H1 (cell line): Measurements from ENCODE around the gene NKAIN4. TPM values are rescaled to one million over a fixed set of nuclear protein-coding genes. Genes with fewer than 3 reads are reported as not detected.

Source experiments
- CTCF ChIA-PET: fragments of 300-600 bp; sonication (Branson Sonifier 250); formaldehyde crosslinking; loops from one replicate; lab custom pipeline; 2021; ENCODE audit not compliant: partially characterized antibody; lab: Charles Lee
- POLR2A ChIA-PET: fragments of 300-600 bp; sonication (Branson Sonifier 250); formaldehyde crosslinking; loops from one replicate; lab custom pipeline; 2021; ENCODE audit warnings: inconsistent platforms; ENCODE audit not compliant: partially characterized antibody; lab: Charles Lee
- DNase-seq, 2 experiments: peaks; one replicate each; pipeline versions ENCODE4 v3.0.0 to v3.0.0-alpha.2; 2010 to 2022; ENCODE audit warnings: low spot score in 2 of 2, low read depth in 1 of 2, mixed read lengths in 1 of 2
- FAIRE-seq: peaks from 2 replicates; lab custom pipeline; 2011; peaks lifted over from hg19 to GRCh38; lab: Jason Lieb, UNC
- H2AFZ ChIP-seq: 2 replicates; pipeline ENCODE4 v1.8.1; 2012; ENCODE audit warnings: low read length, inconsistent platforms
- H2AK5ac ChIP-seq: 2 replicates; pipeline ENCODE4 v1.6.1; 2013; ENCODE audit warnings: low read depth, low read length
- H2BK120ac ChIP-seq: replicated peaks from 2 replicates; pipeline ENCODE3; 2013; ENCODE audit warnings: low read depth, low read length, inconsistent platforms
- H2BK12ac ChIP-seq: 2 replicates; pipeline ENCODE4 v1.6.1; 2013; ENCODE audit warnings: low read depth, low read length
- H2BK15ac ChIP-seq: 2 replicates; pipeline ENCODE4 v1.6.1; 2013; ENCODE audit warnings: low read length
- H2BK20ac ChIP-seq: 2 replicates; pipeline ENCODE4 v1.6.1; 2013; ENCODE audit warnings: low read length
- H2BK5ac ChIP-seq: 2 replicates; pipeline ENCODE4 v1.6.1; 2013; ENCODE audit warnings: low read depth, low read length
- H3K14ac ChIP-seq: 2 replicates; pipeline ENCODE4 v1.6.1; 2013; ENCODE audit warnings: inconsistent platforms; ENCODE audit not compliant: insufficient read length
- H3K18ac ChIP-seq: 2 replicates; pipeline ENCODE4 v1.6.1; 2013; ENCODE audit warnings: low read length; ENCODE audit errors: extremely low read depth
- H3K23ac ChIP-seq: 2 replicates; pipeline ENCODE4 v1.6.1; 2013; ENCODE audit warnings: inconsistent platforms; ENCODE audit not compliant: insufficient read length
- H3K23me2 ChIP-seq: 2 replicates; pipeline ENCODE4 v1.6.1; 2013; ENCODE audit warnings: low read depth, low read length
- H3K27ac ChIP-seq: 2 replicates; pipeline ENCODE4 v1.6.1; 2011; ENCODE audit warnings: low read depth, low read length, inconsistent platforms
- H3K27me3 ChIP-seq, 4 experiments: replicated peaks in 1 of 4; 1 replicate in 1 of 4; 2 replicates in 3 of 4; pipeline versions ENCODE4 v1.6.1 to v1.8.1; 2011 to 2013; ENCODE audit warnings: low read length in 3 of 4, mild to moderate bottlenecking in 3 of 4, inconsistent platforms in 2 of 4, mixed read lengths in 2 of 4, moderate library complexity in 1 of 4; ENCODE audit not compliant: control insufficient read depth in 3 of 4, insufficient read depth in 3 of 4; ENCODE audit errors: extremely low read depth in 1 of 4
- H3K36me3 ChIP-seq, 4 experiments: 2 replicates each; pipeline versions ENCODE4 v1.6.1 to v1.8.1; 2011 to 2013; ENCODE audit warnings: mild to moderate bottlenecking in 4 of 4, low read length in 3 of 4, moderate library complexity in 2 of 4, control low read depth in 1 of 4, inconsistent platforms in 1 of 4; ENCODE audit not compliant: insufficient read depth in 4 of 4, control insufficient read depth in 2 of 4
- H3K4ac ChIP-seq: replicated peaks from 2 replicates; pipeline ENCODE3; 2013; ENCODE audit warnings: low read length, low read depth, mixed read lengths, inconsistent platforms; ENCODE audit not compliant: insufficient read length
- H3K4me1 ChIP-seq, 4 experiments: replicated peaks in 1 of 4; 1 replicate in 1 of 4; 2 replicates in 3 of 4; pipeline versions ENCODE4 v1.6.1 to v1.8.1; 2011 to 2013; ENCODE audit warnings: low read length in 3 of 4, inconsistent platforms in 2 of 4, mixed read lengths in 1 of 4; ENCODE audit not compliant: insufficient read depth in 4 of 4, control insufficient read depth in 3 of 4
- H3K4me2 ChIP-seq, 2 experiments: 2 replicates each; pipeline versions ENCODE4 v1.6.1 to v1.8.1; 2011 to 2013; ENCODE audit warnings: low read depth in 2 of 2, low read length in 2 of 2, control low read depth in 1 of 2, inconsistent platforms in 1 of 2, mild to moderate bottlenecking in 1 of 2; ENCODE audit not compliant: insufficient read depth in 1 of 2
- H3K4me3 ChIP-seq, 4 experiments: fragments of 200-600, 300-600 bp in 1 of 4; sonication (generic), shearing (Covaris generic), sonication (Bioruptor Twin) in 1 of 4; 2 replicates each; pipeline versions ENCODE4 v1.5.1 to v1.8.1; 2011 to 2016; ENCODE audit warnings: low read length in 4 of 4, low read depth in 3 of 4, control low read depth in 2 of 4, inconsistent platforms in 2 of 4, mild to moderate bottlenecking in 2 of 4, mixed read lengths in 1 of 4, moderate library complexity in 1 of 4; ENCODE audit not compliant: insufficient read depth in 2 of 4; ENCODE audit errors: extremely low read depth in 1 of 4
- H3K56ac ChIP-seq: replicated peaks from 2 replicates; pipeline ENCODE3; 2013; ENCODE audit warnings: low read depth, mild to moderate bottlenecking, mixed read lengths, low read length, inconsistent platforms; ENCODE audit not compliant: insufficient read length
- H3K79me1 ChIP-seq: 2 replicates; pipeline ENCODE4 v1.6.1; 2013; ENCODE audit warnings: low read depth, low read length, control low read depth
- H3K79me2 ChIP-seq, 2 experiments: 2 replicates each; pipeline versions ENCODE4 v1.6.1 to v1.8.1; 2012 to 2013; ENCODE audit warnings: low read length in 2 of 2, mild to moderate bottlenecking in 2 of 2, inconsistent platforms in 1 of 2; ENCODE audit not compliant: insufficient read depth in 2 of 2, control insufficient read depth in 1 of 2
- H3K9ac ChIP-seq, 4 experiments: replicated peaks in 1 of 4; 1 replicate in 1 of 4; 2 replicates in 3 of 4; pipeline versions ENCODE4 v1.6.1 to v1.8.1; 2011 to 2013; ENCODE audit warnings: low read depth in 3 of 4, low read length in 3 of 4, control low read depth in 2 of 4, mild to moderate bottlenecking in 2 of 4, moderate library complexity in 2 of 4, inconsistent platforms in 1 of 4; ENCODE audit errors: extremely low read depth in 1 of 4
- H3K9me3 ChIP-seq, 2 experiments: 2 replicates each; pipeline versions ENCODE4 v1.6.1 to v1.8.1; 2012 to 2013; ENCODE audit warnings: mild to moderate bottlenecking in 2 of 2, moderate library complexity in 2 of 2, control low read depth in 1 of 2, inconsistent platforms in 1 of 2, low read depth in 1 of 2, low read length in 1 of 2, mixed read lengths in 1 of 2; ENCODE audit not compliant: insufficient read depth in 2 of 2
- H4K20me1 ChIP-seq, 2 experiments: replicated peaks in 1 of 2; 2 replicates each; pipeline versions ENCODE3 to v1.8.1; 2011 to 2013; ENCODE audit warnings: inconsistent platforms in 2 of 2, low read length in 2 of 2, mild to moderate bottlenecking in 1 of 2; ENCODE audit not compliant: insufficient read depth in 2 of 2, control insufficient read depth in 1 of 2
- H4K5ac ChIP-seq: 2 replicates; pipeline ENCODE4 v1.6.1; 2013; ENCODE audit warnings: low read length, low read depth, mixed read lengths, inconsistent platforms; ENCODE audit not compliant: insufficient read length
- H4K8ac ChIP-seq: 2 replicates; pipeline ENCODE4 v1.8.0; 2013; ENCODE audit warnings: mild to moderate bottlenecking, moderate library complexity, low read length, inconsistent platforms; ENCODE audit not compliant: insufficient read depth; ENCODE audit errors: extremely low read depth
- H4K91ac ChIP-seq: replicated peaks from 2 replicates; pipeline ENCODE3; 2013; ENCODE audit warnings: low read length, mixed read lengths, inconsistent platforms; ENCODE audit not compliant: insufficient read length
- CHD1 ChIP-seq: IDR thresholded peaks from 2 replicates; pipeline ENCODE4 v1.6.1; 2012; ENCODE audit warnings: low read depth, low read length, improper control_type of control experiment
- CHD2 ChIP-seq: IDR thresholded peaks from 2 replicates; pipeline ENCODE4 v1.6.1; 2012; ENCODE audit warnings: low read length, improper control_type of control experiment
- EP300 ChIP-seq, 2 experiments: IDR thresholded peaks; 1 replicate in 1 of 2; 2 replicates in 1 of 2; pipeline ENCODE4 v1.6.1; 2011 to 2012; ENCODE audit warnings: low read depth in 2 of 2, low read length in 2 of 2, mild to moderate bottlenecking in 2 of 2, borderline replicate concordance in 1 of 2, inconsistent platforms in 1 of 2, moderate library complexity in 1 of 2
- HDAC2 ChIP-seq, 2 experiments: fragments of 300-600 bp in 1 of 2; sonication (generic) in 1 of 2; IDR thresholded peaks; 2 replicates each; pipeline ENCODE4 v1.6.1; 2011 to 2012; ENCODE audit warnings: low read depth in 2 of 2, low read length in 2 of 2, mild to moderate bottlenecking in 2 of 2, moderate library complexity in 2 of 2, borderline replicate concordance in 1 of 2, inconsistent platforms in 1 of 2
- JUN ChIP-seq: IDR thresholded peaks from 2 replicates; pipeline ENCODE4 v1.6.1; 2011; ENCODE audit warnings: low read depth, mild to moderate bottlenecking, improper control_type of control experiment, low read length
- NRF1 ChIP-seq: IDR thresholded peaks from 2 replicates; pipeline ENCODE4 v1.6.1; 2011; ENCODE audit warnings: mild to moderate bottlenecking, low read depth, low read length, improper control_type of control experiment
- PHF8 ChIP-seq: fragments of 200-600 bp; sonication (generic); conservative IDR thresholded peaks from 2 replicates; pipeline ENCODE4 v1.7.1; 2012; ENCODE audit warnings: low read depth, mild to moderate bottlenecking, inconsistent platforms, low read length, moderate library complexity
- POLR2AphosphoS5 ChIP-seq: IDR thresholded peaks from 2 replicates; pipeline ENCODE4 v1.6.1; 2011; ENCODE audit warnings: low read depth, low read length
- RBBP5 ChIP-seq: IDR thresholded peaks from 2 replicates; pipeline ENCODE4 v1.7.1; 2012; ENCODE audit warnings: low read depth, mild to moderate bottlenecking, inconsistent platforms, low read length, moderate library complexity, borderline replicate concordance
- RNF2 ChIP-seq: fragments of 200-900, 300-1000 bp; sonication (generic); IDR thresholded peaks from 2 replicates; pipeline ENCODE4 v1.7.1; 2016; ENCODE audit warnings: borderline replicate concordance, low read depth, mild to moderate bottlenecking, antibody characterized with exemption, low read length; ENCODE audit not compliant: poor library complexity, severe bottlenecking; ENCODE audit errors: missing control alignments
- RXRA ChIP-seq: IDR thresholded peaks from 2 replicates; pipeline ENCODE4 v1.6.1; 2011; ENCODE audit warnings: low read depth, mild to moderate bottlenecking, low read length, moderate library complexity; ENCODE audit not compliant: insufficient read depth
- SP4 ChIP-seq: IDR thresholded peaks from 2 replicates; pipeline ENCODE4 v1.6.1; 2012; ENCODE audit warnings: low read length, inconsistent platforms
- TAF7 ChIP-seq: optimal IDR thresholded peaks from 2 replicates; pipeline ENCODE3; 2011; ENCODE audit warnings: low read depth, mild to moderate bottlenecking, inconsistent platforms, low read length, moderate library complexity, borderline replicate concordance
- TCF12 ChIP-seq: IDR thresholded peaks from 2 replicates; pipeline ENCODE4 v1.6.1; 2011; ENCODE audit warnings: low read depth, mild to moderate bottlenecking, low read length
- WGBS, 2 experiments: shearing (Covaris generic) in 1 of 2; methylation state at CpG; one replicate each; pipeline versions ENCODE4 v1.1.6 to v1.1.7; 2013 to 2015; ENCODE audit warnings: low lambda C conversion rate in 2 of 2, mixed read lengths in 2 of 2, inconsistent platforms in 1 of 2, low coverage in 1 of 2, missing lambda C conversion rate in 1 of 2; ENCODE audit not compliant: insufficient replicate concordance in 2 of 2, insufficient coverage in 1 of 2, insufficient read length in 1 of 2; ENCODE audit errors: extremely low coverage in 1 of 2, missing lambda C conversion rate in 1 of 2; 5-methylcytosine and 5-hydroxymethylcytosine counted together
- polyA plus RNA-seq, 7 experiments: library from polyadenylated mRNA; depleted of rRNA in 3 of 7; stranded (reverse) in 5 of 7; unstranded in 2 of 7; fragments of >200 nt in 5 of 7; fragments of 200-250 nt in 2 of 7; gene quantifications; 1 replicate in 5 of 7; 2 replicates in 1 of 7; 4 replicates in 1 of 7; pipeline versions ENCODE4 v1.2.1 to v1.2.3, GENCODE V29; 2011 to 2013; ENCODE audit warnings: missing spikeins in 2 of 7, mixed read lengths in 2 of 7
- total RNA-seq: library from RNA; stranded (reverse); fragmentation: NEBNext Ultra II Directional; extraction: Animal tissue kit (Norgen Biotek cat#: 25700); gene quantifications from 2 replicates; pipeline ENCODE4 v1.2.1, GENCODE V29; 2021

The NKAIN4 gene
- total and polyA plus RNA-seq, 2 of the 8 experiments (the other 6 are each of a cell fraction or from before 2014, with no cell fraction given) = 6.9 to 17.0 TPM

DNA sequence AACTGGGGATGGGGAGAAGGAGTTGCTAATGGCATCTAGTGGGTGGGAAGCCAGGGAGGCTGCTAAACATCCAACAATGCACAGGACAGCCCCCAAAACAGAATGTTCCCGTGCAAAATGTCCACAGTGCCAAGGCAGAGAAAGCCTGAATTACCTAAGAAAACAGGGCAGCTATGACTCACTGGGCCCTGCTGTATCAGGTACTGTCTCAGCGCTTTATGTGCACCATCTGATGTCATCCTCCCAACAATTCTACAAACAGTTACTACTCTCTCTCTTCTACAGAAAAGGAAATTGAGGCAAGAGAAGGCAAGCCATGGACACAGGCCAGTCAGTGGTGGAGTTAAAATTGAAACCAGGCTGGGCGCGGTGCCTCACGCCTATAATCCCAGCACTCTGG is 41.5 kb downstream of the NKAIN4 start:
- peaks cover 5% of the 10 kb centered on the region; the same call in 1 of the 2 replicates for H3K23me2 ChIP-seq
- H4K5ac ChIP-seq = no peak overlapping the region
- no peaks in the 10 kb centered on the region for H3K27me3 ChIP-seq
- H4K8ac ChIP-seq = no peak overlapping the region
- H3K23ac ChIP-seq = no peak overlapping the region
- POLR2A ChIA-PET = no interaction called here
- H3K4me2 ChIP-seq = no peak overlapping the region
- H3K9ac ChIP-seq = no peak overlapping the region; a peak in 2 of 7 replicates
- H2BK120ac ChIP-seq = no peak overlapping the region
- WGBS, 2 experiments = 92% methylated on average over 5 of the region's 5 CpGs; no CpG with 5 or more reads in 1 of the 2 experiments
- no peak overlapping the region for H2BK12ac ChIP-seq
- H2BK15ac ChIP-seq = no peak overlapping the region
- no peak overlapping the region for H4K91ac ChIP-seq
- H2AFZ ChIP-seq = no peak overlapping the region
- peaks cover 0 to 11% (median 2%) of the 10 kb centered on the region in 4 experiments; a peak in 4 of 7 replicates for H3K4me1 ChIP-seq
- no peak overlapping the region for H3K4me3 ChIP-seq
- H3K4ac ChIP-seq = no peak overlapping the region
- peaks cover 30 to 77% of the 10 kb centered on the region in 2 experiments for H3K79me2 ChIP-seq
- CTCF ChIA-PET = interaction anchor here (0.9 to 3.8 kb wide), 7 partner anchors 9 to 78 kb away, joined by 4 to 46 read pairs (median 5); no protein-coding TSS in a partner anchor
- no peak overlapping the region for H2AK5ac ChIP-seq
- no peak overlapping the region for H3K27ac ChIP-seq
- FAIRE-seq = no peak
- peaks cover 33% of the 10 kb centered on the region in 2 experiments for H4K20me1 ChIP-seq
- no peak overlapping the region for H3K14ac ChIP-seq
- H3K9me3 ChIP-seq = no peaks in the 10 kb centered on the region
- DNase-seq = no peak
- no peak overlapping the region for H2BK20ac ChIP-seq
- no peak overlapping the region for H3K56ac ChIP-seq
- no peak overlapping the region for H3K18ac ChIP-seq
- H3K79me1 ChIP-seq = peaks cover 11% of the 10 kb centered on the region
- H3K36me3 ChIP-seq = peaks cover 19 to 45% (median 31%) of the 10 kb centered on the region in 4 experiments; a peak in 7 of 8 replicates
- no peak overlapping the region for H2BK5ac ChIP-seq
- TF ChIP-seq TCF12 (no peak), HDAC2 (IDR thresholded peaks at IDR 0.05; ENCODE audit: borderline replicate concordance in 1 of 2, low read depth in 2 of 2, low read length in 2 of 2) (no peak), PHF8 (no peak), RBBP5 (no peak), SP4 (no peak), EP300 (IDR thresholded peaks at IDR 0.05; ENCODE audit: borderline replicate concordance in 1 of 2, low read depth in 2 of 2, low read length in 2 of 2) (no peak), CHD1 (no peak), RXRA (no peak), POLR2AphosphoS5 (no peak), TAF7 (no peak), RNF2 (no peak), JUN (no peak), NRF1 (no peak), CHD2 (no peak)
